ENCODE data around the gene RGS4. TPM values are rescaled to one million over a fixed set of nuclear protein-coding genes. Genes with fewer than 3 reads are reported as not detected.

The RGS4 gene
- total RNA-seq, 2 donors from 2014 or later: 0.33 to 14.5 TPM

GRCh38 chr1:163047951-163048659 lies 21.1 kb upstream of the RGS4 start:
- H3K36me3 ChIP-seq (replicated peaks in 1 of 2; ENCODE audit: insufficient read depth in 1 of 2, low read depth in 2 of 2): no peaks in the 10 kb centered on the region
- H3K4me1 ChIP-seq: no peaks in the 10 kb centered on the region
- no peak for DNase-seq
- whole genome bisulfite sequencing, 2 donors: 81 to 84% methylated on average over 6 of the region's 6 CpGs
- no peak for ATAC-seq
- no peaks in the 10 kb centered on the region for H3K9me3 ChIP-seq
- no peak overlapping the region for H3K27ac ChIP-seq
- no peak overlapping the region for H3K4me3 ChIP-seq
- intact Hi-C loops (cut with DNase I): no loop called here
- TF ChIP-seq POLR2A (IDR thresholded peaks at IDR 0.05): no peak
- no peak for TF ChIP-seq CTCF (IDR thresholded peaks at IDR 0.05)
- no peaks in the 10 kb centered on the region for H3K27me3 ChIP-seq

- Histone ChIP-seq H3K4me1 (no peaks in the 10 kb centered on the region), H3K27ac (no peak overlapping the region), H3K9me3 (no peaks in the 10 kb centered on the region), H3K4me3 (no peak overlapping the region), H3K27me3 (no peaks in the 10 kb centered on the region), H3K36me3 (replicated peaks in 1 of 2; ENCODE audit: insufficient read depth in 1 of 2, low read depth in 2 of 2) (no peaks in the 10 kb centered on the region)
- no peak for DNase-seq
- intact Hi-C loops (cut with DNase I): no loop called here
- WGBS, 2 donors: 43 to 49% methylated on average over 5 of the region's 5 CpGs
- no peak for ATAC-seq
- no peak for TF ChIP-seq POLR2A (IDR thresholded peaks at IDR 0.05)
- no peak for TF ChIP-seq CTCF (IDR thresholded peaks at IDR 0.05)
These were observed 20.3 kb upstream of the RGS4 start for GRCh38 chr1:163048869-163049268.

- TF ChIP-seq POLR2A (IDR thresholded peaks at IDR 0.05) (no peak), CTCF (IDR thresholded peaks at IDR 0.05) (no peak)
- Histone ChIP-seq H3K9me3 (no peaks in the 10 kb centered on the region), H3K36me3 (replicated peaks in 1 of 2; ENCODE audit: insufficient read depth in 1 of 2, low read depth in 2 of 2) (no peaks in the 10 kb centered on the region), H3K4me1 (no peaks in the 10 kb centered on the region), H3K27me3 (no peaks in the 10 kb centered on the region), H3K4me3 (no peak overlapping the region), H3K27ac (no peak overlapping the region)
- intact Hi-C loops (cut with DNase I): no loop called here
- DNase-seq: no peak
- 73 to 81% methylated on average over 6 of the region's 6 CpGs for WGBS, 2 donors
- ATAC-seq: no peak
These were observed 19.9 kb upstream of the RGS4 start for GRCh38 chr1:163049296-163049695.

- intact Hi-C loops (cut with DNase I): no loop called here
- no peak for ATAC-seq
- H3K4me1 ChIP-seq: no peaks in the 10 kb centered on the region
- no peaks in the 10 kb centered on the region for H3K9me3 ChIP-seq
- no peak for TF ChIP-seq POLR2A (IDR thresholded peaks at IDR 0.05)
- TF ChIP-seq CTCF (IDR thresholded peaks at IDR 0.05): no peak
- no peaks in the 10 kb centered on the region for H3K36me3 ChIP-seq (replicated peaks in 1 of 2; ENCODE audit: insufficient read depth in 1 of 2, low read depth in 2 of 2)
- no peaks in the 10 kb centered on the region for H3K27me3 ChIP-seq
- no peak overlapping the region for H3K4me3 ChIP-seq
- no peak overlapping the region for H3K27ac ChIP-seq
- no peak for DNase-seq
These were observed 18.7 kb upstream of the RGS4 start for GRCh38 chr1:163050496-163050895.

GRCh38 chr1:163054181-163054591 lies 15.0 kb upstream of the RGS4 start:
- intact Hi-C loops (cut with DNase I): no loop called here
- no peaks in the 10 kb centered on the region for H3K36me3 ChIP-seq (replicated peaks in 1 of 2; ENCODE audit: insufficient read depth in 1 of 2, low read depth in 2 of 2)
- H3K27ac ChIP-seq: no peak overlapping the region
- no peak for ATAC-seq
- 36 to 59% methylated on average over 2 of the region's 2 CpGs for WGBS, 2 donors
- no peaks in the 10 kb centered on the region for H3K9me3 ChIP-seq
- DNase-seq: no peak
- no peaks in the 10 kb centered on the region for H3K4me1 ChIP-seq
- no peak overlapping the region for H3K4me3 ChIP-seq
- H3K27me3 ChIP-seq: no peaks in the 10 kb centered on the region
- TF ChIP-seq POLR2A (IDR thresholded peaks at IDR 0.05) (no peak), CTCF (IDR thresholded peaks at IDR 0.05) (no peak)
